K562 (cell line): ENCODE results near the gene MYLK4. TPM values are rescaled to one million over a fixed set of nuclear protein-coding genes. Genes with fewer than 3 reads are reported as not detected.

Experiments used
- ATAC-seq: fragments of 200-7000 bp; cut with Tn5 transposase; 3 replicates; pipeline ENCODE4 v1.9.1; 2020; ENCODE audit warnings: moderate library complexity
- BruUV-seq: library from RNA; stranded (reverse); fragments of 400-500 nt; replicated peaks from 2 replicates; lab custom pipeline; 2021; lab: Mats Ljungman, UMichigan
- CTCF ChIA-PET: fragments of 300-600 bp; formaldehyde crosslinking; extraction: SDS; loops from one replicate; lab custom pipeline; 2021; ENCODE audit warnings: low intra/inter-chr PET ratio; lab: Yijun Ruan, JAX
- POLR2A ChIA-PET: fragments of 300-600, 350-650 bp; sonication (Branson Sonifier 250); formaldehyde crosslinking; extraction: SDS; loops from one replicate; lab custom pipeline; 2021; ENCODE audit warnings: antibody characterized with exemption, inconsistent platforms; lab: Yijun Ruan, JAX
- DNase-seq, 4 experiments: peaks; one replicate each; pipeline versions ENCODE4 v3.0.0 to v3.0.0-alpha.2; 2011 to 2018; ENCODE audit warnings: low spot score in 3 of 4, mixed read lengths in 3 of 4; ENCODE audit errors: extremely low read depth in 1 of 4
- FAIRE-seq: peaks from 2 replicates; lab custom pipeline; 2011; peaks lifted over from hg19 to GRCh38; lab: Jason Lieb, UNC
- H2AFZ ChIP-seq: 2 replicates; pipeline ENCODE4 v1.6.0; 2011; ENCODE audit warnings: low read depth, low read length, control low read depth, inconsistent platforms
- H3K27ac ChIP-seq: fragments of 200-600 bp; 3 replicates; pipeline ENCODE4 v1.8.0; 2011; ENCODE audit warnings: low read depth, mild to moderate bottlenecking, control low read depth, inconsistent platforms, low read length, moderate library complexity, mixed read lengths; ENCODE audit errors: extremely low read depth
- H3K27me3 ChIP-seq, 2 experiments: fragments of 300-600 bp in 1 of 2; 2 replicates in 1 of 2; 3 replicates in 1 of 2; pipeline versions ENCODE4 v1.6.0 to v1.8.0; 2011; ENCODE audit warnings: inconsistent platforms in 2 of 2, low read length in 2 of 2, mild to moderate bottlenecking in 1 of 2, mixed read lengths in 1 of 2, moderate library complexity in 1 of 2; ENCODE audit not compliant: control insufficient read depth in 2 of 2, insufficient read depth in 2 of 2
- H3K36me3 ChIP-seq: fragments of 300-600 bp; 3 replicates; pipeline ENCODE4 v1.8.0; 2011; ENCODE audit warnings: mild to moderate bottlenecking, low read length, inconsistent platforms; ENCODE audit not compliant: control insufficient read depth, insufficient read depth
- H3K4me1 ChIP-seq, 2 experiments: fragments of 200-600 bp in 1 of 2; replicated peaks in 1 of 2; 2 replicates in 1 of 2; 3 replicates in 1 of 2; pipeline versions ENCODE4 v1.5.1 to v1.8.0; 2011; ENCODE audit warnings: inconsistent platforms in 2 of 2, low read length in 2 of 2, mild to moderate bottlenecking in 1 of 2, mixed read lengths in 1 of 2, moderate library complexity in 1 of 2; ENCODE audit not compliant: control insufficient read depth in 2 of 2, insufficient read depth in 2 of 2
- H3K4me2 ChIP-seq: 2 replicates; pipeline ENCODE4 v1.6.1; 2011; ENCODE audit warnings: low read length, control low read depth, inconsistent platforms, mixed read lengths; ENCODE audit not compliant: insufficient read depth
- H3K4me3 ChIP-seq: fragments of 200-600 bp; sonication (generic), shearing (Covaris generic); 2 replicates; pipeline ENCODE4 v1.5.1; 2016; ENCODE audit warnings: control low read depth, inconsistent platforms
- H3K79me2 ChIP-seq: fragments of 200-600 bp; 3 replicates; pipeline ENCODE4 v1.8.0; 2011; ENCODE audit warnings: low read length, inconsistent platforms; ENCODE audit not compliant: control insufficient read depth, insufficient read depth
- H3K9ac ChIP-seq, 2 experiments: 2 replicates each; pipeline versions ENCODE4 v1.6.0 to v1.6.1; 2011; ENCODE audit warnings: low read depth in 2 of 2, low read length in 2 of 2, control low read depth in 1 of 2, inconsistent platforms in 1 of 2, mild to moderate bottlenecking in 1 of 2, mixed read lengths in 1 of 2; ENCODE audit not compliant: insufficient read depth in 1 of 2
- H3K9me1 ChIP-seq: one replicate; pipeline ENCODE4 v1.6.0; 2011; ENCODE audit warnings: inconsistent platforms, mild to moderate bottlenecking, low read length, moderate library complexity; ENCODE audit not compliant: control insufficient read depth, insufficient read depth
- H3K9me3 ChIP-seq: replicated peaks from 2 replicates; pipeline ENCODE4 v1.5.1; 2011; ENCODE audit warnings: low read depth, low read length, inconsistent platforms; ENCODE audit not compliant: control insufficient read depth, insufficient read depth
- H4K20me1 ChIP-seq: replicated peaks from 2 replicates; pipeline ENCODE4 v1.6.1; 2011; ENCODE audit warnings: low read length, inconsistent platforms, mixed read lengths; ENCODE audit not compliant: control insufficient read depth, insufficient read depth
- CTCFL ChIP-seq: IDR thresholded peaks from 2 replicates; pipeline ENCODE4 v1.6.1; 2011; ENCODE audit warnings: borderline replicate concordance, low read depth, mild to moderate bottlenecking, moderate library complexity, low read length; ENCODE audit not compliant: insufficient read depth, poor library complexity, severe bottlenecking
- ETV5 ChIP-seq: sonication (generic); formaldehyde crosslinking; IDR thresholded peaks from 2 replicates; pipeline ENCODE4 v1.4.0; 2020; ENCODE audit warnings: low read depth, mild to moderate bottlenecking, missing genetic modification reagents
- L3MBTL2 ChIP-seq: fragments of 450-650 bp; IDR thresholded peaks from 2 replicates; pipeline ENCODE4 v1.6.1; 2016; ENCODE audit warnings: mild to moderate bottlenecking, moderate library complexity
- MAX ChIP-seq: sonication (generic); formaldehyde crosslinking; IDR thresholded peaks from 2 replicates; pipeline ENCODE4 v1.9.0; 2022; ENCODE audit warnings: mild to moderate bottlenecking, missing genetic modification reagents
- RFX1 ChIP-seq: fragments of 450-650 bp; IDR thresholded peaks from 2 replicates; pipeline ENCODE4 v1.6.1; 2016; ENCODE audit warnings: mild to moderate bottlenecking, moderate library complexity
- SPI1 ChIP-seq: IDR thresholded peaks from 2 replicates; pipeline ENCODE4 v1.6.1; 2011; ENCODE audit warnings: low read depth, low read length, control low read depth, borderline replicate concordance
- ZBTB8A ChIP-seq: fragments of 450-650 bp; IDR thresholded peaks from 2 replicates; pipeline ENCODE4 v1.6.1; 2018; ENCODE audit warnings: mild to moderate bottlenecking, moderate library complexity; ENCODE audit not compliant: partially characterized antibody
- ZNF655 ChIP-seq: fragments of 250-450 bp; sonication (Bioruptor Pico); IDR thresholded peaks from 2 replicates; pipeline ENCODE4 v1.5.0; 2021
- ZNF780A ChIP-seq: fragments of 250-450 bp; sonication (Bioruptor Pico); IDR thresholded peaks from 2 replicates; pipeline ENCODE4 v1.5.0; 2021; ENCODE audit warnings: mild to moderate bottlenecking
- WGBS: fragments of 100-300 bp; shearing (Covaris generic); methylation state at CpG from one replicate; pipeline ENCODE4 v1.1.6; 2016; ENCODE audit warnings: low coverage, mixed read lengths; ENCODE audit not compliant: insufficient coverage; ENCODE audit errors: missing lambda C conversion rate; 5-methylcytosine and 5-hydroxymethylcytosine counted together
- in situ Hi-C: fragments of 300-500 bp; cut with MboI; formaldehyde crosslinking; loops from 4 replicates; pipeline ENCODE4 v1.15.0; 2018; ENCODE audit warnings: inconsistent platforms, mixed read lengths
- intact Hi-C: fragments of 100-400 bp; cut with micrococcal nuclease; formaldehyde crosslinking; loops from 2 replicates; pipeline ENCODE4 v1.14.2; 2022
- polyA plus RNA-seq, 8 experiments: library from polyadenylated mRNA; depleted of rRNA in 4 of 8; stranded (reverse) in 5 of 8; unstranded in 3 of 8; fragments of >200 nt; fragmentation: Nextera tagmentation in 2 of 8; fragmentation: Illumina TruSeq in 1 of 8; extraction: Ambion mirVana in 2 of 8; extraction: Trizol in 1 of 8; gene quantifications; 2 replicates each; pipeline versions ENCODE4 v1.2.1 to v1.2.3, GENCODE V29; 2011 to 2014; ENCODE audit warnings: inconsistent platforms in 1 of 8, missing spikeins in 1 of 8
- total RNA-seq, 7 experiments: library from RNA; depleted of rRNA in 6 of 7; stranded (reverse); fragments of >200 nt in 6 of 7; fragmentation: Illumina TruSeq in 2 of 7; extraction: Trizol in 2 of 7; gene quantifications; 2 replicates each; pipeline versions ENCODE4 v1.2.1 to v1.2.3, GENCODE V29; 2011 to 2021; ENCODE audit warnings: low replicate concordance in 1 of 7

The MYLK4 gene
- total and polyA plus RNA-seq, 9 of the 15 experiments (the other 6 are each of a cell fraction or from before 2014, with no cell fraction given): 0.01 to 0.15 (median 0.06) TPM

DNA sequence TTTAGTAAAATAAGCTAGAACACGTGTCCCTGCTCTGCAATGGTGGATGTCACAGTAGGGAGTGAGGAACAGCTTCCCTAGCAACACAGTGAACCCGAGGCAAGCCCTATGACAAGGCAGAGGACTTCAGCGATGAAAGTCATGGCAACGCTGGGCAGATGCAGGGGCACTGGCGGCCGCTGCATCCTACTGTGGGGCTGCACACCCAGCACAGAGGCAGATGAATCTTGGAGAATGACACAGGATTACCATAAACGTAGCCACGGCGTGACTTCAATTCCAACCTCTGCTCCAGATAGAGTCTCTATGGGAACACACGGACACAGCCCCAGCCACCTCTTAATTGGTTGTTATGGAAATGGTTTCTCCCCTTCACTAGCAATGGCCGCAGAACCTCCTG is 64.2 kb downstream of the MYLK4 start:
- Histone ChIP-seq H3K9ac (no peak overlapping the region), H2AFZ (no peak overlapping the region), H3K4me1 (peaks cover 0 to 6% of the 10 kb centered on the region in 2 experiments; a peak in 1 of 5 replicates), H3K9me3 (no peaks in the 10 kb centered on the region), H3K36me3 (no peaks in the 10 kb centered on the region), H4K20me1 (no peaks in the 10 kb centered on the region), H3K9me1 (no peaks in the 10 kb centered on the region), H3K27ac (no peak overlapping the region), H3K79me2 (no peaks in the 10 kb centered on the region), H3K4me3 (no peak overlapping the region), H3K27me3 (peaks cover 19 to 31% of the 10 kb centered on the region in 2 experiments), H3K4me2 (no peak overlapping the region)
- WGBS: 12% methylated on average over 11 of the region's 11 CpGs
- CTCF ChIA-PET: no interaction called here
- no TSS peak for BruUV-seq
- in situ Hi-C loops: no loop called here
- DNase-seq: no peak
- intact Hi-C loops: no loop called here
- FAIRE-seq: no peak
- POLR2A ChIA-PET: no interaction called here
- peak; percentile 0; the same call in 1 of the 2 replicates for TF ChIP-seq RFX1
- TF ChIP-seq ZBTB8A: no peak
- ATAC-seq: no peak

DNA sequence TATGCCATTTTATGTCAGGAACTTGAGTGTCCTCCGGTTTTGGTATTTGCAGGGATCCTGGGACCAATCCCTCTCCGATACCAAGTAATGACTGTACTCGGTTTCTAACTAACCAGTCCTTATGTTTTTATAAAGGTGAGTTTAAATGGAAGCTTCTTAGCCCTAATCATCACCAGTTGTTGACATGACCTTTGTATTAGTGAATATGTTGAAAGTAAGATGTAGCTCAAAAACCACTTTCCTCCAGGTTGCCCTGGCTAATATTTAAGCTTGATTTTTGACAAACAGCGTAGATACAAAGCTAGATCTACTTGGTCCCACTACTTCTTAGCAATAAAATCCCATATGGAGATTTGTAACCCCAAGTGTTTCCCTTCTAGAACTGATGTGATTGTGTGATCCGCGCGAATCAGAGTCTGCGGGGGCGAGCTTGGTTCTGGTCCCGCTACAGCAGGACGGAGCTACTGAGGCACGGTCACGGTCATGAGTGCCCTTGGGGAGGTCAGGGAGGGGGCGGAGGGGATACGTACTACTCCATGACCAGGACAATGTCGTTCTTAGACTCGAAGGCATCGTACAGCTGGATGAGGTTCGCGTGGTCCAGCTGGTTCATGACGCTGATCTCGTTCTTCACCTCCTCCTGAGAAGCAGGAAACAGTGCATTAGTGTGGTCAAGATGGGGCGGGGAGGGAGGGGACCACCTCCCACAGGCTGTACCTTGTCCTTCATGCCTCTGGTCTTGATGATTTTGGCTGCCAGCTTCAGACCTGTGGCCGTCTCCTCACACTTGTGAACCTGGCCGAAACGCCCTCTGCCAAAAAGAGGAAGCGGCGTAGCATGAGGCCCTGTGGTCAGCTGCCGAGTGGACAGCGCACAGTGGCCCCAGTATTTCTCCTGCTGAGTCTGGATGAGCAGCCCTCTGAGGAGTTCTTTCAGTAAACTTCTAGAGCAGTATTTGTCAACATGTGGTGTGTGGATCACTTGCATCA is 65.7 kb downstream of the MYLK4 start:
- in situ Hi-C loops (no loop called here), intact Hi-C loops (no loop called here)
- POLR2A ChIA-PET: no interaction called here
- FAIRE-seq (no peak), ATAC-seq (peak; percentile 19; the same call in 1 of the 3 replicates), DNase-seq (no peak)
- Histone ChIP-seq H3K4me3 (no peak overlapping the region), H3K27ac (no peak overlapping the region), H3K27me3 (peaks cover 10 to 32% of the 10 kb centered on the region in 2 experiments), H3K4me2 (no peak overlapping the region), H2AFZ (no peak overlapping the region), H3K36me3 (no peaks in the 10 kb centered on the region), H3K79me2 (no peaks in the 10 kb centered on the region), H3K9me3 (no peaks in the 10 kb centered on the region), H3K9ac (no peak overlapping the region), H4K20me1 (no peaks in the 10 kb centered on the region), H3K4me1 (peaks cover 0 to 6% of the 10 kb centered on the region in 2 experiments; a peak in 1 of 5 replicates), H3K9me1 (no peaks in the 10 kb centered on the region)
- 51% methylated on average over 29 of the region's 30 CpGs for WGBS
- CTCF ChIA-PET: no interaction called here
- no TSS peak for BruUV-seq
- no peak for TF ChIP-seq ZNF780A (CRISPR knock-in tag)
- no peak for TF ChIP-seq ETV5 (CRISPR knock-in tag)
- no peak for TF ChIP-seq CTCFL
- TF ChIP-seq SPI1: peak; percentile 94
- TF ChIP-seq MAX (CRISPR knock-in tag): 0 out of 2 replicates have a peak, but pooled peaks have one; percentile 37
- TF ChIP-seq ZNF655 (CRISPR knock-in tag): no peak
- TF ChIP-seq L3MBTL2: 0 out of 2 replicates have a peak, but pooled peaks have one; percentile 19
